HuH-7.5 (cell line): Measurements from ENCODE around the gene MS4A12.
"Not testable (repeated sequence)": the region's sequence is repeated elsewhere in the genome, so short reads cannot be mapped to it uniquely, and the experiment has no call there.

Experiments
- DNase-seq: peaks from one replicate; pipeline ENCODE4 v3.0.0; 2011; ENCODE audit warnings: low spot score

Gene MS4A12, protein sequence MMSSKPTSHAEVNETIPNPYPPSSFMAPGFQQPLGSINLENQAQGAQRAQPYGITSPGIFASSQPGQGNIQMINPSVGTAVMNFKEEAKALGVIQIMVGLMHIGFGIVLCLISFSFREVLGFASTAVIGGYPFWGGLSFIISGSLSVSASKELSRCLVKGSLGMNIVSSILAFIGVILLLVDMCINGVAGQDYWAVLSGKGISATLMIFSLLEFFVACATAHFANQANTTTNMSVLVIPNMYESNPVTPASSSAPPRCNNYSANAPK

DNA sequence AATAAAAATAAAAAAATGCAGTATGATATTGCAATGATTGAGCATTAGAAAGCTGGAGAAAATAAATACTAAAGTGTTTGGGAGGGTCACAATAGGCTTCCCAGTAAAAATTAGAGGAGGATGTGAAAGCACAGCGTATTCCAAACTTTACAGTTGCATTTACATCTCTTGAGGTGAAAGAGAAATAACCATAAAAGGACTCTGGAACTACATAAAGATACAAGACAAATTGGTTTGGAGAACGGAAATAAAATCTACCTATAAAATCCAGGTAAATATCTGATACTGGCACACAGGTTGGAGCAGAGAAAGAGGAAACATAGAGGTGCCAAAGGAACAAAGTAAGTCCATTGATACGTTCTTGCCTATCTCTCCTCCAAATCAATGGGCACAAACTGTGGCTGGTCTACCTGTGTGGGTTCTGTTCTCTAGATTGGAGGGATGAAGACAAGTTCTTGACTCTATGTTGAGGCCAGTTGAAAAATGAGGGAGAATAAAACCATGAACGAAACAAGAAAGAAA lies at the start of gene MS4A12:
TSS of gene MS4A12 (plus strand) at position 291 of the 522 bp plus-strand sequence. CDS start 4,541 bp downstream, outside the sequence.
- no peak for DNase-seq

DNA sequence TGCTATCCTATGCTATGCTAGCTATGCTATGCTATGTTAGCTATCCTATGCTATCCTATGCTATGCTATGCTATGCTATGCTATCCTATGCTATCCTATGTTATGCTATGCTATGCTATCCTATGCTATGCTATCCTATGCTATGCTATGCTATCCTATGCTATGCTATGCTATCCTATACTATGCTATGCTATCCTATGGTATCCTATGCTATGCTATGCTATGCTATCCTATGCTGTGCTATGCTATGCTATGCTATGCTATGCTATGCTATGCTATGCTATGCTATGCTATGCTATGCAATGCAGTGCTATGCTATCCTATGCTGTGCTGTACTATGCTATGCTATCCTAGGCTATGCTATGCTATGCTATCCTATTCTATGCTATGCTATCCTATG lies 45.5 kb upstream of the MS4A12 start:
- DNase-seq: no peak

DNA sequence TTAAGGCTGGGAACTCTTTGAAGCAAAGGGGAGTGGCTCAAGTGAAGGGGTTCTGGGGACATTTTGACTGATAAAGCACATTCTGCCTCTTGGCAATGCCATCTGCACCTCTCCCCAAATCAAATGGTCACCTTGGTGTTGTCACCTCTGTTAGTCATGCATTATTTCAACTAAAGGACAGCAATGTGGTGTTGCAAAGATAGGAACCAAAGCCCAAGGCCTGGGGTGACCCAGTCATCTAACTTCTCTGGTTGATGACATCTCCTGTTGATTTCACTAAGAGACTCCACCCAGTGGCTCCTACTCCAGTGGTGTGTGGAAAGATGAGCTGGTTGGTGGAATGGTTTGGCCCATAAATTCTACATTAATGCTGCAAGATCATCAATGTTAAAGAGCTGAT lies 44.7 kb upstream of the MS4A12 start:
- no peak for DNase-seq

DNA sequence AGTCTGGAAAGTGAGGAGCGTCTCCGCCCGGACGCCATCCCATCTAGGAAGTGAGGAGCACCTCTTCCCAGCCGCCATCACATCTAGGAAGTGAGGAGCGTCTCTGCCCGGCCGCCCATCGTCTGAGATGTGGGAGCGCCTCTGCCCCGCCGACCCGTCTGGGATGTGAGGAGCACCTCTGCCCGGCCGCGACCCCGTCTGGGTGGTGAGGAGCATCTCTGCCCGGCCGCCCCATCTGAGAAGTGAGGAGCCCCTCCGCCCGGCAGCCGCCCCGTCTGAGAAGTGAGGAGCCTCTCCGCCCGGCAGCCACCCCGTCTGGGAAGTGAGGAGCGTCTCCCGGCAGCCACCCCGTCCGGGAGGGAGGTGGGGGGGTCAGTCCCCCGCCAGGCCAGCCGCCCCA lies 41.4 kb upstream of the MS4A12 start:
- not testable (repeated sequence) for DNase-seq

DNA sequence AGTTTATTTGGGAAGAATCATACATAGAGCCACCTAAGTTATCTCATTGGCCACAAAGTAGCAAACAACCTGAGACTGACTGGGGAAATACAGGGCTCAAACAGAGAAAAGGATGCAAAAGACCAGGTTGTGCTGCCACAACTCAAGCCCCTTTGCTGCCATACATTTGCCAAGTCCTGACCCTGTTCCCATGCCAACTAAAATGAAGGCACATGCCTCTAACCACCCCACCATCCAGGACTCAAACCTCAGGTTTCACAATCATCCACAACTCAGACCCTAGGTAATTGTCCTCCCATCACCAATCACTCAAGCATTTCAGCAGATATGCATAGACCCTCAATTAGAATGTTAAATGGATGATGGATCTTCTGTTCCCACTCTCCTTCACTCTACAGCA lies 38.4 kb upstream of the MS4A12 start:
- DNase-seq: no peak

DNA sequence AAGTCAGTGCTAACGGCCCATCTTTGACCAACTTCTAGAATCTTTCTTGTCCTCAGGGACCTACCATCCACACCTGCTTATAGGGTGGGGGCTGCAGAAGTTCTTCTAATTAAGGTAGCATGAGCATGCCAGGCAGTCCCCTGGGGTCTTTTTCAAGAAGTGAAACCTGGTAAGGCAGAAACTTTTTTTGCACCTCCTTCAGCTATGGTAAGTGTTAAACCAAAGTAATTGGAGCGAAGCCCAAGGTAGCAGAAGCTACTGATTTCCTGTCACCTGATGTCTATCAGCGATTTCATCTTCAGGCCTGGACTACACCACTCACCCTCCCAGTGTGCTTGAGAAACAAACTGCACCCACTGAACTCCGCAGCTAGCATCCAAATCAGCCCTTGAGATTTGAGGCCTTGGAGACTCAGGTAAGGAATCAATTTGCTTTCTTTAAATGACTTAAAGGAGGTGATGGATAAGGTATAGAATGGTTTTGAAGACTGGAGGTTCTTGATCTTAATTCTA lies 37.0 kb upstream of the MS4A12 start, which contains the start of gene MS4A1:
TSS of gene MS4A1 (plus strand) at position 317 of the 512 bp plus-strand sequence. CDS start 6,528 bp downstream, outside the sequence.
- DNase-seq: no peak

DNA sequence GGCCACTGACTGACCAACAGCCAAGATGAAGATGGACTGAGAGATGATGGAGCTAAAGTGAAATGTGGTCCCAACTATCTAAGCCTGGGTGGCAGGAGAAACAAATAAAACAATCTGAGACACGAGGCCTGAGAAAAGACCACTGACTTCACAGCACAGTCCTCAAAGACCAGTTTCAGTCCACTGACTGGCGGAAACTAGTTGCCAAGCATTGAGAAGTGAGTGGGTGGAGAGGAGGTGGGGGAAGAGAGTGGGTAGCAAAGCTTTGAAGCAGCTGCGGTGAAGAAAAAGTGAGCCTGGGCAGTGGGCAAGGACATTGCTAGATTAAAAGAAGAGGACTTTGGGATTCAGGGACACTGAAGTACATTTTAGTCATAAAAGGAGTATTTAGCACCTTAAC lies 35.0 kb upstream of the MS4A12 start:
- DNase-seq: no peak

DNA sequence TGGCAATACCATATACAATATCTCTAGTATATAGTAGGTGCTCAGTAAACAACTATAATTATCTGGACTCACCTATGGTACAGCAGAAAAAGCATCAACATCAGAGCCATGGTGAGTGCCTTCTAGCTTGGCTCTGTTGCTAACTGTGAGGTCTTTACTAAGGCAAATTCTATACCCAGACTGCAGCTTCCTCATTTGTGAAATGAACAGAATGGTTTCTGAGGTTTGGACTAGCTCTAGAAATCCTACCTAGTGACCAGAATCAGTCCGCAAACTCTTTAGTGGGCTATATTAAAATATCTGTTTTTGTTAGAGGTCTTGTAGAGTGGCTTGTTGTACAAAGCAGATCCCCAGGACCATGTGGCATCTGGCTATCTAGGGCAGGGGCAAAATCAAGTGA lies 33.2 kb upstream of the MS4A12 start:
- DNase-seq: no peak

DNA sequence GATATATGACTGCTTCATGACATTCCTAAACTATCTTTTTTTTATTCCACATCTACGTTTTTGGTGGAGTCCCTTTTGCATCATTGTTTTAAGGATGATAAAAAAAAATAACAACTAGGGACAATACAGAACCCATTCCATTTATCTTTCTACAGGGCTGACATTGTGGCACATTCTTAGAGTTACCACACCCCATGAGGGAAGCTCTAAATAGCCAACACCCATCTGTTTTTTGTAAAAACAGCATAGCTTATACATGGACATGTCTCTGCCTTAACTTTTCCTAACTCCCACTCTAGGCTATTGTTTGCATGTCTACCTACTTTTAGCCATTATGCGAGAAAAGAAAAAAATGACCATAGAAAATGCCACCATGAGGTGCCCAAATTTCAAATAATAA lies 23.7 kb upstream of the MS4A12 start:
- no peak for DNase-seq

DNA sequence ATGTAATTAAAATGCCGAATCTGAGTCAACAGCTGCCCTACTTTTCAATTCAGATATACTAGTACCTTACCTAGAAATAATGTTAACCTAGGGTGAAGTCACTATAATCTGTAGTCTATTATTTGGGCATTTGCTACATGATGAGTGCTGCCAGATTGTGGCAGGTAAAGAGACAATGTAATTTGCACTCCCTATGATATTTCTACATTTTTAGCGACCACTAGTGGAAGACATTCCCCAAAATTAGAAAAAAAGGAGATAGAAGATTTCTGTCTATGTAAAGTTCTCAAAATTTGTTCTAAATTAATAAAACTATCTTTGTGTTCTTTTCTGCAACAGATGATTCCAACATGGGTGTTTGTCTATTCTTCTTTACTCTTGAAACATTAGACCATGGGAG lies 22.9 kb upstream of the MS4A12 start:
- DNase-seq: no peak

DNA sequence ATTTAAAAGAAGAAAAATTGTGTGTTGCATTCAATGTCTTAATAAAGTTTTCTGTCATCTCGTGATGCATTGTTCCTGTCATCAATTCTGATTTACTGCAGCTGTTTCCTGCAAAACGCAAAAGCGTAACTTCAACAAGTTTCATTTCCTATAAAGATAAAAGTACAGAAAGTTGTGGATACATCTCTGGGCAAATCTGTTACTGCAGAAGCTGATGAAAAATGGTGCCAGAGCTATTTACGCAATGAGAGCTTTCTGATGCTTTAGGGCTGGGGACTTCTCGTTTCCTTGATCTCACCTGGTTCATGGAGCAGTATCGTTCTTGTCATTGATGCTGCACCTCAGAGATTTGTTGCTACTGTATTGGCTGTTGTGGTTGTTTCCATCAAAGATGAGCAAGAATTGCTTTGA lies 15.5 kb upstream of the MS4A12 start:
- no peak for DNase-seq

DNA sequence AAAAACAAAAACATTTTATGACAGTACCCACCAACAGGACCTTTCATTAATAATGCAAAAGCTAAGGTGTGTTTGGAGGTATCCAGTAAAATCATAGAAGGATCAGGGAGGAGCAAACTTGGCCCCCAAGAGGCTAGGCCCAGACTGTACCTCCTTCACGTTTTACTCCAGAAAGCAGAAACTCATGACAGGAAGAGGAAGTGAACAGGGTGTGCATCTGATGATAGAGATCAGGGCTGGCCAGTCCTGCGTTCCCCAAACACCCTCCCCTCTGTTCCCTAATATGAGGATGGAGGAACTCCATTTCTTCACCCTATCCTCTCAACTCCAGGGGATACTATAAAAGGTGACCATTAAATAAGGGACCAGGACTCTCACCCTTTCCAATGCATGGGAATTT lies 10.2 kb upstream of the MS4A12 start:
- DNase-seq: no peak

DNA sequence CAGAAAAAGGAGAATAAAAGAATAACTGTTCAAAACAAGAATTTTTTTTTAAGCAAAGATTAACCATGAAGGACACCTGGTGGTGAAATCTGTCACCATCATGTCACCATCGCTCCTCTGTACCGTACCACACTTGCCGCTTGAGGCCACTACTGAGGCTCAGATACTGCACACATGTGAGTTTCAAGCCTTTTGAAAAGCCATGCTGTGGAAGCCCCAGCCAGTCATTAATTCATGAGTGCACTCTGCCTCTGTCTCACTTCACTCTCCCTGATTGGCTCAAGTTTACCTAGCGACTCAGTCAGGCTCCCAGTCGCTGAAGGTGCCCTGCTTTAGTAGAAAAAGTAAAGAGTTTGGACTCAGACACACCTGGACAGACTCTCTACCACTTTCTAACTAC lies 6.6 kb upstream of the MS4A12 start:
- DNase-seq: peak; percentile 70

DNA sequence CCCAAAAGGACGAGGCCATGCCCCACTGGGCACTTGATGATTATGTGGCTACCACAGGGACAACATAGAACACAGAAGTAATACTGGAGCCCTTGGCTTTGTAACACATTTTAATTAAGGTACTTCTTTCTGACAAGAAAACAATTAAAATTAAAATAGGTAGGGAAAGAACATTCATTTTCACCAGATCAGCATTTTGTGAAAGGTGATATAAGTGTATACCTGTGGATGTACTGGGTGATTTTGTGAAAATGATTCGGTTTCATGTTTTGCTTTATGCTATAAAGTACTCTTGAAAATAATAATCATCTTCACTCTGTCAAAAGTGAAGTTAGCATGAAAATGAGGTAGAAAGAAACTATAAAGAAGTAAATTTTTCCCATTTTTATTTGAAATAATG lies 876 bp downstream of the MS4A12 start:
- DNase-seq: no peak

DNA sequence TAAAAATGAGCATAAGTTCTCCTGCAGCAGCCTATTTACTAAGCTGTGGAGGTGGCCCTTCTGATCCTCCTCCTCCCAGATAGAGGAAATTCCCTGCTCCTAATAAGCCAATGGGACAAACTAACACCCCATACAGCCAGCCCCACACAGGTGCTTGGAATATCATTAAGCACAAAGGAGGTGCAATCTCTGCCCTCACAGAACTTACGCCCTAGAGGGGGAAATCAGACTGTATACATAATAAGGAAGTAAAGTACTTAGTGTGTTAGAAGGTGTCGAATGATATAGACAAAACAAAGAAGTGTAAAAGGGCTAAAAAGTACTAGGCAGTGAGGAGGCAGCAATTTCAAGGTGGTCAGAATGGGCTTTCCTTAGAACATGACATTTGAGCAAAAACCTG lies 5.8 kb downstream of the MS4A12 start:
- no peak for DNase-seq

DNA sequence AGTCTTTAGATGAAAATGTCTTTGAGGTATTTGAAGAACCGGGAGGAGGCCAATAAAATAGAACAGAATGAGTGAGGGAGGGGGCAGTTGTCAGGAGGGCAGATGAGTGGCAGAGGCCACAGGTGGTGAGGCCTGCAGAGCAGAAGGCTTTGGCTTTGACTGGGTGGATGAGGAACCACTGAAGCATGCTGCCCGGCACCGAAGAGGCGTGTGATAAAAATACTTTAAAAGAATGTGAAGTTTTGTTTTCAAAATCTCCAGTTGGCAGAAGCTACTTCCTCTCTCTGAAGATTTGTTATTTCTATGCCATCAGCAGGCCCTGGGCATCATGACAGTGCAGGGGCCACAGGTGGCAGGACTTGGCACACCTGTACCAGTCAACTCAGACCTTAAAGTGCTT lies 6.3 kb downstream of the MS4A12 start:
- DNase-seq: no peak

DNA sequence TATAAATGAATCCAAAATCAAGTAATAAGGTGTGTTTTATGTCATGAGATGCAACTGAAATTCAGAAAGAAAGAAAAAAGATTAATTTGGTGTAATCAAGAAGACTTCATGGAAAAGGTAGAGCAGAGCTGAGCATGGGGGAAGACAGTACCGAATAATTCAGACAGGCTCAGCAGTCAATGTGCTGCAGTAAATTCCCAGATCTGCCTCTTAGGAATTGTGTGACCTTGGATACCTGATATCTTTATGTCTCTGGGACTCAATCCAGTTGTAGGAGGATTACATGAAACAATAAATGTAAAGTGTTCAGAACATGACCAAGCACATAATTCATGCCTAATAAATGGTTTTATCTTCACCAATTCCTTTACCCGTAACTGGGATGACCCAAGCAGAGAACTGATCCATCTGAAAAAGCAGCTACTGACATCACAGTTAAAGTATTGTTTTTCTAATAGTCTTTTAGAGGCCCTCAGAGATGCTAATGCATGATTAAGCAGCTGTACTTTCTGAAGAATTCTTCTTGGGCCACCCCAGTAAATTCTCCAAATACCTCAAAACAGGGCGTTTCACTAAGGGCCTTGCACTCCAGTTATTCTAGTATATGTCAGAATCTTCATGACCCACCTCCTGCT lies 7.8 kb downstream of the MS4A12 start:
- no peak for DNase-seq

DNA sequence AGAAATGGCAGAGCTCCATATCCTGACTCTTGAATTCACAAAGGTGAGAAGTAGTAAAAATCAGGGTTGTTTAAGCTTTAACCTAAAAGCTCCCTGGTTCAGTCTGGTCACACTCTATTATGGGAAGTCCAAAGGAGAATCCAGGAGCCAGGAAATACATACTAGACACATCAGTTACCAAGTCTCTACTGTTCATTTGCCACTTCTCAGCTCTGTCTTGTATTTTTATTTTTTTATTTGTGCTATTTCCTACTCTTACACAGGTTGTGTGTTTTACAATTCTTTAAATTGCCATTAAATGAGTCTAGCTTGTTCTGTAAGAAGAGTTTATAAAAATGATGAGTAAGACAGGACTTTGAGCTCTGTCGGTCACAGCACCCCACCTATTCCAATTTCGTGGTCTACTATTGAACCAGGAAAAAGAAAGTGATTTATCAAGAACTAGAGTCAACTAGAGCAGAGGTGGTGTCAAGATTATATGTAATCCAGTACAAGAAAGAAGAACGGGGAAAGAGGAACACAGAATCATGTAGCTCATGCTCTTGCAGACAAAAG lies 9.7 kb downstream of the MS4A12 start:
- DNase-seq: no peak

DNA sequence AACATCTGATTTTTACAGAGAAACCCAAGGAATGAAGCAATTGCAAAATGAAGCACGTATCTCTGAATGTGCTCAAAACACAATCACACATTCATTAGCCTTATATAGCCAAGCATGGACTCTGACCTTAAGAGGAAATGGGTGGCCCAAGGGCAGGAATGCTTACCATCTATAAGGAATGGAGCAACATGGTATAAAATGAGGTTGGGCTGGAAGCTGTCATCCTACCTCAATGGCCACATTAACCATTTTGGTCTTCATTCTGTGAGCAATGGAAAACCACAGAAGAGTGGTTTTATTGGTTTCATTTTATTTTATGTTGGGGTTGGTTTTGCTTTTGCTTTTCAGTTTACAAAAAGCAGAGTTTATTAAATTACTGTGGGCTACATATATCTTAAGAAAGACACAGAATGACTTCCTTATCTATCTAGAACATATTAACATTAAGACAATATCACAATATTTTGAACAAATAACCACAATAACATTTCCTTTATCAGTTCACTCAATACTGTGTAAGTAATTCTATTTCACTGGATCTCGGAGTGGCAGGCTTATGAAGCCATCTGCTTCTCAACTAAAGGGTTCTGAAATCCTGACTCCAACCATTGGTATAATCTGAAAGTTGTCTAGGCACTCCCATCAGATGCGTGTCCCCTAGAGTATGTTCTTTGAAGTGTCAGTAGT lies 11.8 kb downstream of the MS4A12 start:
- DNase-seq: no peak

DNA sequence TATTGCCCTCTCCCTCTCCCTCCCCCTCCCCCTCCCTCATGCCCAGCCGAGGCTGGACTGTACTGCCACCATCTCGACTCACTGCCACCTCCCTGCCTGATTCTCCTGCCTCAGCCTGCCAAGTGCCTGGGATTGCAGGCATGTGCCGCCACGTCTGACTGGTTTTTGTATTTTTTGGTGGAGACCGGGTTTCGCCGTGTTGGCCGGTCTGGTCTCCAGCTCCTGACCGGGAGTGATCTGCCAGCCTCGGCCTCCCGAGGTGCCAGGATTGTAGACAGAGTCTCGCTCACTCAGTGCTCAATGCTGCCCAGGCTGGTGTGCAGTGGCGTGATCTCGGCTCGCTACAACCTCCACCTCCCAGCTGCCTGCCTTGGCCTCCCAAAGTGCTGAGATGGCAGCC lies 17.0 kb downstream of the MS4A12 start:
- DNase-seq: not testable (repeated sequence)

DNA sequence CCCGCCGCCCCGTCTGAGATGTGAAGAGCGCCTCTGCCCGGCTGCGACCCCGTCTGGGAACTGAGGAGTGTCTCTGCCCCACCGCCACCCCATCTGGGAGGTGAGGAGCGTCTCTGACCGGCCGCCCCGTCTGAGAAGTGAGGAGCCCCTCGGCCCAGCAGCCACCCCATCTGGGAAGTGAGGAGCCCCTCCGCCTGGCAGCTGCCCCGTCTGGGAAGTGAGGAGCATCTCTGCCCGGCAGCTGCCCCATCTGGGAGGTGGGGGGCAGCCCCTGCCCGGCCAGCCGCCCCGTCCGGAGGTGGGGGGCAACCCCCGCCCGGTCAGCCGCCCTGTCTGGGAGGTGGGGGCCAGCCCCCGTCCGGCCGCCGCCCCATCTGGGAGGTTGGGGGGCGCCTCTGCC lies 17.6 kb downstream of the MS4A12 start:
- DNase-seq: not testable (repeated sequence)

DNA sequence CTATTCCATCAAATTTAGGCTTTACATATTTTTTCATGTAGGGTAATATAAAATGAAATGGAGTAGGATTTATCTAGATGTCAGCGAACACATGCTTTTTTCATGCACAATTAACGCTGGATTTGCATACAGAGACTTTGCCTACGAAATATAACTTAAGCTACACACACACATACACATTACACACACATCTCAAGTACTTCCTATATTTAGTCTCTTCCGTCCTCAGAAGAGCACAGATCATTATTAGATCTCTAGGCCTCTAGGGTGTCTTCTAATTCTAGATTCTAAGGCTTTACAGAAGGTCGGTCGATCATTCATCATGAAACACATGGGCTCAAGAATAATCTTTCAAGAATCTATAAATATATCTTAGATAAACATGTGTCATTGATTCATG lies 18.8 kb downstream of the MS4A12 start:
- no peak for DNase-seq
